GM23248 (cell line): ENCODE data around the gene PREX1.

ENCODE experiments used
- EZH2 ChIP-seq: fragments of 200-600 bp; sonication (generic); IDR thresholded peaks from 2 replicates; pipeline ENCODE4 v1.6.1; 2018; ENCODE audit warnings: antibody characterized with exemption, mild to moderate bottlenecking; ENCODE audit not compliant: insufficient read depth, poor library complexity, severe bottlenecking
- EZH2phosphoT487 ChIP-seq: fragments of 200-600 bp; sonication (generic); IDR thresholded peaks from 2 replicates; pipeline ENCODE4 v1.6.1; 2018; ENCODE audit warnings: antibody characterized with exemption, moderate library complexity, mild to moderate bottlenecking, low read depth; ENCODE audit not compliant: insufficient read depth

DNA sequence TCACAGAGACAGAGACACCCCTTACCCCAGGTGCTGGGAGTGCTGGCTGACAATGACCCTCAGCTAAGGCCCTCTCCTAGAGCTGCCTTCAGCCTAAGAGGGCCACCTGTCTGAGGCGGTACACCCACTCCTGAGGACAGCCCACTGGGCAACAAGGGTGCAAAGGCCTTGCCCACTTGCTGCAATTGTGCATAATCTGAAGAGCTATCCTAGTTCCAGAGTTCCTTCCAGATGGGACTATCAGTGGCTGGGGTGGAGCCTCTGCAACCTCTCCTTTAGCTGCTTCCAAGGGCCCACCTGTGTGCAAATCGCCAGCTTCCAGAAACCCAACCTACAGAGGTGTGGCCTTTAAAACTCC lies 87.5 kb downstream of the PREX1 start:
- TF ChIP-seq EZH2phosphoT487 = no peak
- TF ChIP-seq EZH2 = no peak
